A549 (cell line): ENCODE results near the gene PPP2R2C. TPM values are rescaled to one million over a fixed set of nuclear protein-coding genes. Genes with fewer than 3 reads are reported as not detected.

Experiments
- ATAC-seq, 2 experiments: fragments of 200-7000 bp in 1 of 2; fragments of >200 bp in 1 of 2; cut with Nextera tagmentation in 1 of 2; cut with Tn5 transposase in 1 of 2; 3 replicates each; pipeline versions ENCODE4 v1.8.0 to v1.9.1; 2018 to 2020; ENCODE audit warnings: mild to moderate bottlenecking in 1 of 2, moderate library complexity in 1 of 2
- CTCF ChIA-PET: fragments of 300-600 bp; sonication (Branson Sonifier 250); formaldehyde crosslinking; extraction: SDS; loops from one replicate; lab custom pipeline; 2021; ENCODE audit warnings: antibody characterized with exemption, inconsistent platforms; lab: Yijun Ruan, JAX
- POLR2A ChIA-PET: fragments of 350-600 bp; formaldehyde crosslinking; extraction: SDS; loops from one replicate; lab custom pipeline; 2021; ENCODE audit warnings: antibody characterized with exemption, inconsistent platforms; lab: Yijun Ruan, JAX
- DNase-seq, 2 experiments: peaks; one replicate each; pipeline versions ENCODE4 v3.0.0 to v3.0.0-alpha.2; 2011 to 2016; ENCODE audit warnings: low read depth in 1 of 2, low spot score in 1 of 2
- FAIRE-seq: peaks from 2 replicates; lab custom pipeline; 2011; peaks lifted over from hg19 to GRCh38; lab: Jason Lieb, UNC
- H3K27ac ChIP-seq, 2 experiments: fragments of >200 bp; sonication (Bioruptor Twin); formaldehyde crosslinking; 3 replicates each; pipeline ENCODE4 v1.5.1; 2016 to 2017
- H3K4me1 ChIP-seq: fragments of >200 bp; sonication (Bioruptor Twin); formaldehyde crosslinking; 3 replicates; pipeline ENCODE4 v1.6.1; 2016
- H3K4me2 ChIP-seq: fragments of >200 bp; sonication (Bioruptor Twin); formaldehyde crosslinking; 3 replicates; pipeline ENCODE4 v1.6.1; 2016
- H3K4me3 ChIP-seq: fragments of >200 bp; sonication (Bioruptor Twin); formaldehyde crosslinking; 3 replicates; pipeline ENCODE4 v1.5.1; 2016
- H3K9me3 ChIP-seq: fragments of >200 bp; sonication (Bioruptor Twin); formaldehyde crosslinking; 3 replicates; pipeline ENCODE4 v1.6.1; 2016
- BHLHE40 ChIP-seq: IDR thresholded peaks from 2 replicates; pipeline ENCODE4 v1.6.1; 2012; ENCODE audit warnings: low read depth, low read length, inconsistent platforms
- CEBPB ChIP-seq, 2 experiments: fragments of >200 bp in 1 of 2; sonication (Bioruptor Twin) in 1 of 2; formaldehyde crosslinking in 1 of 2; IDR thresholded peaks; 2 replicates each; pipeline ENCODE4 v1.6.1; 2012 to 2016
- CHD2 ChIP-seq: fragments of 150-350 bp; IDR thresholded peaks from 2 replicates; pipeline ENCODE4 v1.6.1; 2014; ENCODE audit warnings: low read length; ENCODE audit not compliant: partially characterized antibody
- CHD4 ChIP-seq: fragments of 200-600 bp; sonication (generic); IDR thresholded peaks from 2 replicates; pipeline ENCODE4 v1.6.1; 2016; ENCODE audit warnings: antibody characterized with exemption, mild to moderate bottlenecking, borderline replicate concordance
- EHMT2 ChIP-seq: fragments of 200-600 bp; sonication (generic); IDR thresholded peaks from 2 replicates; pipeline ENCODE4 v1.6.1; 2016; ENCODE audit warnings: antibody characterized with exemption, low read depth, mild to moderate bottlenecking, moderate library complexity
- EP300 ChIP-seq, 2 experiments: fragments of >200 bp; sonication (Bioruptor Twin); formaldehyde crosslinking; IDR thresholded peaks; 2 replicates in 1 of 2; 3 replicates in 1 of 2; pipeline ENCODE4 v1.6.1; 2016 to 2017
- ESRRA ChIP-seq: fragments of 150-350 bp; IDR thresholded peaks from 2 replicates; pipeline ENCODE4 v1.6.1; 2014; ENCODE audit warnings: mild to moderate bottlenecking, low read length, borderline replicate concordance
- FOSB ChIP-seq: fragments of 250-450 bp; sonication (Bioruptor Pico); IDR thresholded peaks from 2 replicates; pipeline ENCODE4 v1.5.0; 2020; ENCODE audit warnings: mild to moderate bottlenecking, moderate library complexity
- GATA3 ChIP-seq: IDR thresholded peaks from 2 replicates; pipeline ENCODE4 v1.6.1; 2012; ENCODE audit warnings: borderline replicate concordance
- HEYL ChIP-seq: fragments of 250-450 bp; sonication (Bioruptor Pico); IDR thresholded peaks from 2 replicates; pipeline ENCODE4 v1.8.0; 2021; ENCODE audit warnings: mild to moderate bottlenecking, moderate library complexity
- MAZ ChIP-seq: fragments of 150-350 bp; IDR thresholded peaks from 2 replicates; pipeline ENCODE4 v1.6.1; 2014; ENCODE audit warnings: antibody characterized with exemption, low read depth, low read length, borderline replicate concordance
- NR3C1 ChIP-seq: fragments of >200 bp; sonication (Bioruptor Twin); formaldehyde crosslinking; IDR thresholded peaks from 3 replicates; pipeline ENCODE4 v1.6.1; 2017
- PHF8 ChIP-seq: fragments of 200-600 bp; sonication (generic); IDR thresholded peaks from 2 replicates; pipeline ENCODE4 v1.6.1; 2016; ENCODE audit warnings: low read depth, mild to moderate bottlenecking, antibody characterized with exemption, moderate library complexity, borderline replicate concordance
- POLR2A ChIP-seq: IDR thresholded peaks from 2 replicates; pipeline ENCODE4 v1.6.1; 2012; ENCODE audit warnings: mild to moderate bottlenecking, low read length
- RARB ChIP-seq: fragments of 250-450 bp; sonication (Bioruptor Pico); IDR thresholded peaks from 2 replicates; pipeline ENCODE4 v1.8.0; 2021; ENCODE audit warnings: mild to moderate bottlenecking, moderate library complexity
- REST ChIP-seq: fragments of 200-600 bp; sonication (generic); IDR thresholded peaks from 2 replicates; pipeline ENCODE4 v1.6.1; 2016; ENCODE audit warnings: antibody characterized with exemption, mild to moderate bottlenecking, moderate library complexity
- RFX5 ChIP-seq: fragments of 450-650 bp; IDR thresholded peaks from 2 replicates; pipeline ENCODE4 v1.7.1; 2014; ENCODE audit warnings: antibody characterized with exemption, mild to moderate bottlenecking, moderate library complexity
- RNF2 ChIP-seq: fragments of 200-600 bp; sonication (generic); IDR thresholded peaks from 2 replicates; pipeline ENCODE4 v1.6.1; 2016; ENCODE audit warnings: low read depth, mild to moderate bottlenecking, antibody characterized with exemption, moderate library complexity, borderline replicate concordance
- SMC3 ChIP-seq: fragments of >200 bp; sonication (Bioruptor Twin); formaldehyde crosslinking; IDR thresholded peaks from 3 replicates; pipeline ENCODE4 v1.6.1; 2018; ENCODE audit warnings: inconsistent platforms
- SREBF2 ChIP-seq: fragments of 450-650 bp; IDR thresholded peaks from 2 replicates; pipeline ENCODE4 v1.6.1; 2014; ENCODE audit warnings: mild to moderate bottlenecking, moderate library complexity
- TFCP2L1 ChIP-seq: fragments of 250-450 bp; sonication (Bioruptor Pico); IDR thresholded peaks from 2 replicates; pipeline ENCODE4 v1.5.0; 2021; ENCODE audit warnings: mild to moderate bottlenecking
- USF2 ChIP-seq: fragments of 450-650 bp; IDR thresholded peaks from 2 replicates; pipeline ENCODE4 v1.6.1; 2014; ENCODE audit warnings: antibody characterized with exemption
- ZNF302 ChIP-seq: fragments of 250-450 bp; sonication (Bioruptor Pico); IDR thresholded peaks from 2 replicates; pipeline ENCODE4 v1.9.0; 2021; ENCODE audit warnings: inconsistent platforms, mild to moderate bottlenecking, moderate library complexity
- WGBS: methylation state at CpG from one replicate; pipeline ENCODE4 v1.1.6; 2017; ENCODE audit errors: missing lambda C conversion rate; 5-methylcytosine and 5-hydroxymethylcytosine counted together
- polyA plus RNA-seq, 4 experiments: library from polyadenylated mRNA; depleted of rRNA in 3 of 4; stranded (reverse); fragments of >200 nt; fragmentation: RNase III in 1 of 4; extraction: RNeasy Plus Mini Kit Qiagen cat#74134 plus additional on column Dnase treatment in 1 of 4; gene quantifications; 2 replicates in 3 of 4; 3 replicates in 1 of 4; pipeline ENCODE4 v1.2.3, GENCODE V29; 2011 to 2017
- TF ChIP-seq, protein P1 (sequence below): IDR thresholded peaks from 2 replicates; pipeline ENCODE4 v1.6.1; 2012; ENCODE audit warnings: low read depth, borderline replicate concordance

The PPP2R2C gene
- polyA plus RNA-seq, 2 of the 4 experiments (the other 2 are of a cell fraction), result 23.9 to 29.4 TPM

DNA sequence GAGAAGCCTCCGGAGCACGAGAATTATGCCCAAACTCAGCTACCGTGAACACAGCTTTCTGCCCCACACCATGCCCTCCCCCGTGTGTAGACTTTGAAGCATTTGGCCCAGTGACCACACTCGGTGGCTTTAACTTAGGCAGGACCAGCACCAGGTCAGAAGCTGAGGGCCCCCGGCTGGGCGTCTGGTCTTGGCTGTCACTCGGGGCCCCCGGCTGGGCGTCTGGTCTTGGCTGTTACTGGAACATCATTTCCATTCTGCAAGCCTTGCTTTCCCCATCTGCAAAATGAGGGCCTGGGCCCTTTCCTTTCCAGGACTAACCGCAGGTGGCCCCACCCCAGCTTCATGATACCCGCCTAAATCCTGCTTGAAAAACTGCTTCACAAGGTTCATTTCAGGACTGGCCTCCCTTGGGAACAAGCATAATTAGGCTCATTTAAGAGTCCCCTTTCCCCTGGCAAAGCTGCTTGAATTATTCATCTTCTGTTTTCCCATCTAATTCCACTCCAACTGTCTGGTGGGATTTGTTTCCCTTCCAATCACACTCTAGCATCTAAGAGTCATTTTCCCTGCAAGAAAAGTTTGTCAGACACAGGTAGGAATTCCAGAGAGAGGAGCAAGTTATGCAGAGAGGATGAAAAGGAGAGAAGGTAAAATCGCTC, 120.3 kb downstream of the PPP2R2C start:
- ATAC-seq (no peak), FAIRE-seq (no peak)
- TF ChIP-seq EP300 (IDR thresholded peaks at IDR 0.05) (no peak), RNF2 (no peak), TFCP2L1 (CRISPR knock-in tag) (no peak), GATA3 (no peak), USF2 (no peak), RFX5 (no peak), EHMT2 (no peak), CHD2 (no peak), CHD4 (no peak)
- TF ChIP-seq, all 56 proteins: peak for 0
- Histone ChIP-seq H3K4me2 (no peak overlapping the region), H3K4me3 (no peak overlapping the region), H3K4me1 (no peaks in the 10 kb centered on the region), H3K9me3 (no peaks in the 10 kb centered on the region), H3K27ac (no peak overlapping the region)
- ChIA-PET POLR2A (no interaction called here), CTCF (interaction anchor here (1.7 kb wide), 1 partner anchor 9 kb away, joined by 5 read pairs; no protein-coding TSS in a partner anchor)
- WGBS, result 82% methylated on average over 9 of the region's 13 CpGs
- no peak for DNase-seq

DNA sequence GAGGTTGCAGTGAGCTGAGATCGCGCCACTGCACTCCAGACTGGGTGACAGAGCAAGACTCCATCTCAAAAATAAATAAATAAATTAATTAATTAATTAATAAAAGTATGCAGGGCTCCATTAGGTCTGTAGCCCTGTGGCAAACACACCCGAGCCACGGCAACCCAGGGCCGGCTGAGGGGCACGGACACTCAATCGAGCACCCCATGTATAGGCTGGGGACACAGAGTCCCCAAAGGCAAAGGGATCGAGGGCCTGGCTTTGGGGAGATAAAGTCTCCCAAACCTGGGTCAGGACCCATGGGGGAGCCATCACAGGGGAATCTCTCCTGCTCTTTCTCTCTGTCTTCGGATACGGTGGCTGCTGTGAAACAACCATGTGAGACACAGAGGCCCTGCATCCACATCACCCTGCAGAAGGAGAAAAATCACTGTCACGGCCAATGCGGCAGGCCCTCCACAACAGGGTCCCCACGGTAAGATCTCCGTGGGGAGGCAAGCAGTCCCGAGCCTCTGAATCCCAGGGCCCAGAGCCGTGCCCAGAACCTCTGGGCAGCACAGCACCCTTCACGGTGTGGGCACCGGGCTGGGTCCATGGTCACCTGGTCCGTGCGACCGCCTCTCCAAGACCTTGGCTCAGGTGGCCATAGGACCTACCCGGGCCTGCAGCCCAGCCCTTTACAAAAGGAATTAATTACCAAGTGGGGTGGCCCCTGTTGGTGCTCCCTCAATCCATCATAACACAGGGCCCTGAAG, 121.0 kb downstream of the PPP2R2C start:
- CTCF ChIA-PET, result interaction anchor here (1.7 kb wide), 1 partner anchor 8 kb away, joined by 5 read pairs; no protein-coding TSS in a partner anchor
- WGBS, result 94% methylated on average over 10 of the region's 22 CpGs
- no peaks in the 10 kb centered on the region for H3K4me1 ChIP-seq
- no peak for FAIRE-seq
- H3K27ac ChIP-seq, result no peak overlapping the region
- no peak overlapping the region for H3K4me2 ChIP-seq
- TF ChIP-seq REST (no peak), SMC3 (no peak), FOSB (no peak), RARB (CRISPR knock-in tag) (no peak), MAZ (no peak), USF2 (no peak), CEBPB (IDR thresholded peaks at IDR 0.05) (no peak), PHF8 (no peak), ZNF302 (CRISPR knock-in tag) (no peak), BHLHE40 (no peak), HEYL (CRISPR knock-in tag) (no peak), SREBF2 (no peak), POLR2A (no peak), NR3C1 (no peak), CHD2 (no peak), EP300 (IDR thresholded peaks at IDR 0.05) (no peak), ESRRA (no peak)
- TF ChIP-seq, protein P1, sequence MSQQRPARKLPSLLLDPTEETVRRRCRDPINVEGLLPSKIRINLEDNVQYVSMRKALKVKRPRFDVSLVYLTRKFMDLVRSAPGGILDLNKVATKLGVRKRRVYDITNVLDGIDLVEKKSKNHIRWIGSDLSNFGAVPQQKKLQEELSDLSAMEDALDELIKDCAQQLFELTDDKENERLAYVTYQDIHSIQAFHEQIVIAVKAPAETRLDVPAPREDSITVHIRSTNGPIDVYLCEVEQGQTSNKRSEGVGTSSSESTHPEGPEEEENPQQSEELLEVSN, result no peak
- POLR2A ChIA-PET, result no interaction called here
- no peak overlapping the region for H3K4me3 ChIP-seq
- DNase-seq, result no peak
- ATAC-seq, result no peak
- no peaks in the 10 kb centered on the region for H3K9me3 ChIP-seq
